Gastrocnemius medialis (tissue), 4 donors: ENCODE data around the gene COL5A2. TPM values are rescaled to one million over a fixed set of nuclear protein-coding genes. Genes with fewer than 3 reads are reported as not detected.
A peak's percentile ranks its signal among the peaks of the same experiment; 100 is the strongest.

Source experiments
- ATAC-seq, 2 donors: fragments of 150-250 bp; one replicate each; pipeline ENCODE4 v1.9.1; 2016
- DNase-seq, 2 donors: peaks; one replicate each; pipeline ENCODE4 v3.0.0-alpha.2; 2019
- H3K27ac ChIP-seq, 4 donors: fragments of 200-600 bp; sonication (generic); 1 replicate in 1 of 4; 2 replicates in 3 of 4; pipeline ENCODE4 v1.5.1; 2016 to 2018; ENCODE audit warnings: mild to moderate bottlenecking in 2 of 4, moderate library complexity in 1 of 4
- H3K27me3 ChIP-seq, 3 donors: fragments of 200-600 bp; sonication (generic) in 2 of 3; 1 replicate in 1 of 3; 2 replicates in 2 of 3; pipeline versions ENCODE4 v1.5.1 to v1.6.0; 2016 to 2019; ENCODE audit warnings: mild to moderate bottlenecking in 1 of 3, moderate library complexity in 1 of 3
- H3K36me3 ChIP-seq, 2 donors: fragments of 200-600 bp; sonication (generic) in 1 of 2; one replicate each; pipeline ENCODE4 v1.5.1; 2017 to 2018
- H3K4me1 ChIP-seq, 2 donors: fragments of 200-600 bp; sonication (generic) in 1 of 2; one replicate each; pipeline ENCODE4 v1.5.1; 2016 to 2017; ENCODE audit warnings: mild to moderate bottlenecking in 2 of 2
- H3K4me3 ChIP-seq, 4 donors: fragments of 200-600 bp; sonication (generic) in 3 of 4; 1 replicate in 1 of 4; 2 replicates in 3 of 4; pipeline ENCODE4 v1.5.1; 2016 to 2019; ENCODE audit warnings: mild to moderate bottlenecking in 2 of 4
- H3K9me3 ChIP-seq, 3 donors: fragments of 200-600 bp; sonication (generic) in 2 of 3; 1 replicate in 1 of 3; 2 replicates in 2 of 3; pipeline ENCODE4 v1.5.1; 2016 to 2019
- POLR2A ChIP-seq, 2 donors: fragments of 450-650 bp; IDR thresholded peaks; one replicate each; pipeline ENCODE4 v1.6.1; 2017; ENCODE audit warnings: antibody characterized with exemption in 2 of 2, mild to moderate bottlenecking in 2 of 2, moderate library complexity in 2 of 2
- in situ Hi-C, 4 donors: fragments of 200-750 bp; cut with MboI; loops; one replicate each; pipeline versions ENCODE4 v1.15.0 to v1.8.0; 2017; ENCODE audit warnings: low sequenced_read_pairs in 4 of 4
- intact Hi-C: fragments of 100-400 bp; cut with DNase I; formaldehyde crosslinking; loops from one replicate; pipeline ENCODE4 v1.15.1; 2023; ENCODE audit warnings: low total_unique reads
- total RNA-seq, 4 donors: library from RNA; depleted of rRNA; stranded (reverse); fragments of >200 nt; gene quantifications; one replicate each; pipeline versions ENCODE4 v1.1.0 to v1.2.3, GENCODE V29; 2016
- TF ChIP-seq, protein P1 (sequence below), 5 experiments: fragments of 450-650 bp in 3 of 5; fragments of 200-600 bp in 2 of 5; sonication (generic) in 2 of 5; IDR thresholded peaks in 4 of 5; conservative IDR thresholded peaks in 1 of 5; 1 replicate in 4 of 5; 2 replicates in 1 of 5; pipeline ENCODE4 v1.5.1; 2016 to 2019; ENCODE audit warnings: antibody characterized with exemption in 5 of 5, mild to moderate bottlenecking in 3 of 5, moderate library complexity in 3 of 5

Gene COL5A2
- total RNA-seq, 4 donors from 2014 or later: 4.4 to 9.8 (median 6.2) TPM

DNA sequence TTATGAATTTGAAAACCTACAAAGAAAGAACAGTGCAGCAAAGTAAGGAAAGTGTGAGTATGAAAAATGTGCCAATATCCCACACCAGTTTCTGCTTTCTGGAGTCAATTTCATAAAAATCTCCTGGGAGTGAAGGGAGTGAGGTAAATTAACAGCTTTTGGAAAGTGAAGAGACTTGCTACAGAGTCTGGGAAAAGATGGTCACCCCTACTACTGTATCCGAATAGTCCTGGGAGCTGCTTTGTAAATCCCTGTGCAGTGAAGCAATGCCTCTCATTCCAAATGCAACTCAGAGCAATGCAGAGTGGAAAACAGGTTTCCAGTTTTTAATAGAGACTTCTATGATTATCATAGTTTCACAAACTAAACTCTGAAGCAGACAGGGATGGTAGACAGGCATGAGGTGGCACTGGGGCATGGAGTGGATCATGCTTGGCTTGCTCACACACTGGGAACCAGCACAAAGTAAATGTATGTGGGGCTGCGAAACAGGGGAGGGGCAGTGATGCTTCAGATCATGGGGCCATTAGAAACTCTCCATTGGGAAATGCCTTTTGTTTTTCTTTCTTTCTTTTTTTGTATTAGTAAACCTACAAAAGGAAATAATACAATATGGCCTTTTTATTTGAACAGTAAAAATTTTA, 10.6 kb downstream of the COL5A2 start:
- Histone ChIP-seq H3K9me3 (no peaks in the 10 kb centered on the region), H3K4me1 (peaks cover 11 to 28% of the 10 kb centered on the region in 2 donors), H3K27me3 (no peaks in the 10 kb centered on the region), H3K4me3 (no peak overlapping the region), H3K27ac (no peak overlapping the region), H3K36me3 (no peaks in the 10 kb centered on the region)
- DNase-seq (no peak), ATAC-seq (peak; percentile 31 to 47)
- intact Hi-C loops (no loop called here), in situ Hi-C loops (no loop called here)
- TF ChIP-seq, protein P1, sequence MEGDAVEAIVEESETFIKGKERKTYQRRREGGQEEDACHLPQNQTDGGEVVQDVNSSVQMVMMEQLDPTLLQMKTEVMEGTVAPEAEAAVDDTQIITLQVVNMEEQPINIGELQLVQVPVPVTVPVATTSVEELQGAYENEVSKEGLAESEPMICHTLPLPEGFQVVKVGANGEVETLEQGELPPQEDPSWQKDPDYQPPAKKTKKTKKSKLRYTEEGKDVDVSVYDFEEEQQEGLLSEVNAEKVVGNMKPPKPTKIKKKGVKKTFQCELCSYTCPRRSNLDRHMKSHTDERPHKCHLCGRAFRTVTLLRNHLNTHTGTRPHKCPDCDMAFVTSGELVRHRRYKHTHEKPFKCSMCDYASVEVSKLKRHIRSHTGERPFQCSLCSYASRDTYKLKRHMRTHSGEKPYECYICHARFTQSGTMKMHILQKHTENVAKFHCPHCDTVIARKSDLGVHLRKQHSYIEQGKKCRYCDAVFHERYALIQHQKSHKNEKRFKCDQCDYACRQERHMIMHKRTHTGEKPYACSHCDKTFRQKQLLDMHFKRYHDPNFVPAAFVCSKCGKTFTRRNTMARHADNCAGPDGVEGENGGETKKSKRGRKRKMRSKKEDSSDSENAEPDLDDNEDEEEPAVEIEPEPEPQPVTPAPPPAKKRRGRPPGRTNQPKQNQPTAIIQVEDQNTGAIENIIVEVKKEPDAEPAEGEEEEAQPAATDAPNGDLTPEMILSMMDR (IDR thresholded peaks at IDR 0.05 in 4 of 5, conservative IDR thresholded peaks at IDR 0.05 in 1 of 5): no peak
- no peak for TF ChIP-seq POLR2A (IDR thresholded peaks at IDR 0.05)

DNA sequence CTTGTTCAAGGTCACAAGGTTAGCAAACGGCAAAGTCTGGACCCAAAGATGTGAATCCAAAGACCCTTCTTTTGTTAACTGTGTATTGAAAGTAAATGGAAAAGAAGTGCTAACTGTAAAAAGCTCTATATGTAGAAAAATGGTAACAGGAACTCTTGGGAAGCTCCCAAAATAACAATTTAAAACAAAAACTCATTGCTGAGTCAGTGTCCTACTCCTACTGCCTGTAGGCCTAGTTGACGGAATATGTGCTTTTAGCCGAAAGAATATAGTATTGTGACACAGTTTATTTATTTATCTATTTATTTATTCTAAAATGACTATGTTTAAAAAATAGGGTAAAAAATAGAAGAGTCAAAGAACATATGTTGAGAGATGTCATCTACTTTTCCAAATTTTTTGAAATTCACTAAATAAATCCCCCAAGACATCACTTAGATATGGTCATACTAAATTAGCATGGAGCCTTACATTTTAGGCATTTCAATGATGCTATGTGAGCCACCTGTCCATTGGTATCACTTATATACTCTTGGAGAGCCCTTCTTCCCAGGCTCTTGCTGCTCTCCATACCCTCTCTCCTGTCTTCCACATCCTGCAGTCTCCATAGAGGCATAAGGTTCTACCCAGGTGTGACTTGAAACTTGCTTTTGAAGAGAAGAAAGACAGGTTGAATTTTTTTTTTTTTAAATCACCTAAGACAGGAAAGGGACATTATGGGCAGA, 13.7 kb downstream of the COL5A2 start:
- H3K9me3 ChIP-seq: no peaks in the 10 kb centered on the region
- intact Hi-C loops: no loop called here
- TF ChIP-seq POLR2A (IDR thresholded peaks at IDR 0.05): no peak
- TF ChIP-seq, protein P1 (IDR thresholded peaks at IDR 0.05 in 4 of 5, conservative IDR thresholded peaks at IDR 0.05 in 1 of 5): no peak
- peaks cover 13 to 34% of the 10 kb centered on the region in 2 donors for H3K4me1 ChIP-seq
- ATAC-seq: no peak
- H3K27me3 ChIP-seq: no peaks in the 10 kb centered on the region
- in situ Hi-C loops: no loop called here
- H3K4me3 ChIP-seq: no peak overlapping the region
- H3K27ac ChIP-seq: peak overlapping the region in 3 of 4 donors; percentile 18 to 48 (median 25)
- no peaks in the 10 kb centered on the region for H3K36me3 ChIP-seq
- no peak for DNase-seq

DNA sequence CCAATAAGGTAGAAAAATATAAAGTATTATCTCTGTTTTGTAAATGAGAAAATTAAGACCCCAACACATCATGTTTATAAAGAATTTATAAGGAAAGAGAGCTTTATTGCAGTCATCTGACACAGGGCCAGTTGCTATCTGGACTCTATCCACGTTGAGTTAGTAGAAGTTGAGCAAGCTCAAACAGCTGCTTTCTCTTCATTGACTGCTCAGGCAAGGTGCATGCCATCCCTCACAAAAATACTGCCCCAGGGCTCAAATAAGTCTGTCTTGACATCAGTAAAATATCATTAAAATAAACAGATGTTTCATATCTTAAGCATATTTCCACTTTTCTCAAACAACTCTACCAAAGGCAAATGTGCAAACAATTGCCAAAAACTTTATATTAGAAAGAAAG, 14.8 kb downstream of the COL5A2 start:
- Histone ChIP-seq H3K9me3 (no peaks in the 10 kb centered on the region), H3K27me3 (no peaks in the 10 kb centered on the region), H3K4me1 (peaks cover 13 to 34% of the 10 kb centered on the region in 2 donors), H3K27ac (peak overlapping the region; percentile 39 to 63 (median 58)), H3K36me3 (no peaks in the 10 kb centered on the region), H3K4me3 (no peak overlapping the region)
- intact Hi-C loops (no loop called here), in situ Hi-C loops (no loop called here)
- ATAC-seq (peak; percentile 93 to 94), DNase-seq (peak; percentile 38 to 45)
- no peak for TF ChIP-seq POLR2A (IDR thresholded peaks at IDR 0.05)
- TF ChIP-seq, protein P1 (IDR thresholded peaks at IDR 0.05 in 4 of 5, conservative IDR thresholded peaks at IDR 0.05 in 1 of 5): no peak

DNA sequence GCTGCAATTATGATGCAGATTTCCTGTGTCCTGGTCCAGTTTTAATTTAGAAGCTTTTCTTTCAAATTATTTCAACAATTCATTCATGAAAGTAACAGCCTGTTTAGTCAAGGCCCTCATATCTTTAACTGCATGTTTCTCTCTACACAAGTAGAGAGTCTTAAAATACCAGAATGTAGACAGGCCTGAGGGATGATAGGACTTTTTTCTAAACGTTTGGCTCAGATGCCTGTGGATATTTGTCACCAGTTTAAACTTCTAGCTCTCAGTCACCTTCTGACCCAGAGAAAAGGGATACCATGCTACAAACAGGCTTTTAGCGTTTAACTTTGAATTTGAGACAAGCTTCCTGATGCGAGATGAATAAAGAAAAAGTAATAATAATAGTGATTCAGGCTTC, 15.7 kb downstream of the COL5A2 start:
- Histone ChIP-seq H3K4me3 (no peak overlapping the region), H3K36me3 (no peaks in the 10 kb centered on the region), H3K4me1 (peaks cover 13 to 34% of the 10 kb centered on the region in 2 donors), H3K27me3 (no peaks in the 10 kb centered on the region), H3K27ac (peak overlapping the region; percentile 39 to 63 (median 58)), H3K9me3 (no peaks in the 10 kb centered on the region)
- ATAC-seq (peak in 1 of 2 donors; percentile 30), DNase-seq (no peak)
- in situ Hi-C loops (no loop called here), intact Hi-C loops (no loop called here)
- TF ChIP-seq POLR2A (IDR thresholded peaks at IDR 0.05): no peak
- TF ChIP-seq, protein P1 (IDR thresholded peaks at IDR 0.05 in 4 of 5, conservative IDR thresholded peaks at IDR 0.05 in 1 of 5): no peak
